GM19468 (cell line): ENCODE results near the gene SCAF8.

Source experiments
- ATAC-seq: cut with Tn5 transposase; IDR thresholded peaks from one replicate; pipeline ENCODE4 v1.9.1; 2021; ENCODE audit warnings: mild to moderate bottlenecking, moderate library complexity, moderate number of reproducible peaks; ENCODE audit not compliant: unreplicated experiment; ENCODE audit errors: extremely low read depth

SCAF8 gene

GRCh38 chr6:154874773-154875592 is 141.8 kb downstream of the SCAF8 start:
- ATAC-seq: no peak

- ATAC-seq: no peak
These were observed 143.5 kb downstream of the SCAF8 start for GRCh38 chr6:154876486-154877280.

- ATAC-seq: no peak
These were observed 145.8 kb downstream of the SCAF8 start for GRCh38 chr6:154878871-154879491.

GRCh38 chr6:154882107-154882506 is 148.9 kb downstream of the SCAF8 start:
- ATAC-seq: no peak
